Measurements from ENCODE around the gene CD22. TPM values are rescaled to one million over a fixed set of nuclear protein-coding genes. Genes with fewer than 3 reads are reported as not detected.

The CD22 gene
- total RNA-seq, 2 experiments from 2014 or later: 0.21 TPM; not detected in 1

- Mint-ChIP-seq H3K36me3 (ENCODE audit: low read depth) (peaks cover 2% of the 10 kb centered on the region), H3K9me3 (peaks cover 7% of the 10 kb centered on the region), H3K4me3 (no peak overlapping the region), H3K27me3 (peaks cover 28% of the 10 kb centered on the region), H3K27ac (no peak overlapping the region), H3K4me1 (no peaks in the 10 kb centered on the region)
- no peak for DNase-seq
- ChIA-PET CTCF (no interaction called here), POLR2A (no interaction called here)
Measured at GRCh38 chr19:35381318-35381717, 52.3 kb downstream of the CD22 start.

DNA sequence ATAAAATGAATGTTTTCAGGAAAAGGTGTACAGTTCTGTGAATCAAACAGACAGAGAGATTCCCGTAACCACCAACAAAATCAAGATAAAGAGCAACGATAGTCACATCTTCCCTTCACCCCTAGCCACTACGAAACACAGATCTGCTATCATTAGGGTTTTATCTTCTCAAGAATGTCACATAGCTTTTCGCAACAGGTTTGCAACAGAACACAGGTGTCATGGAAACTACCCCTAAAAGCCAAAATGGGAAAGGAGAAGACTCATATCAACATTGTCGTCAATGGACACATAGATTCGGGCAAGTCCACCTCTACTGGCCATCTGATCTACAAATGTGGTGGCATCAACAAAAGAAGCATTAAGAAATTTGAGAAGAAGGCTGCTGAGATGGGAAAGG lies 52.9 kb downstream of the CD22 start:
- peaks cover 5% of the 10 kb centered on the region for H3K36me3 Mint-ChIP-seq (ENCODE audit: low read depth)
- no peak overlapping the region for H3K4me3 Mint-ChIP-seq
- peaks cover 12% of the 10 kb centered on the region for H3K9me3 Mint-ChIP-seq
- CTCF ChIA-PET: no interaction called here
- no peaks in the 10 kb centered on the region for H3K4me1 Mint-ChIP-seq
- H3K27ac Mint-ChIP-seq: no peak overlapping the region
- DNase-seq: no peak
- H3K27me3 Mint-ChIP-seq: peaks cover 27% of the 10 kb centered on the region
- POLR2A ChIA-PET: no interaction called here

GRCh38 chr19:35383536-35383935 lies 54.5 kb downstream of the CD22 start:
- POLR2A ChIA-PET: no interaction called here
- CTCF ChIA-PET: interaction anchor here (0.5 kb wide), 1 partner anchor 64 kb away, joined by 4 read pairs; no protein-coding TSS in a partner anchor

DNA sequence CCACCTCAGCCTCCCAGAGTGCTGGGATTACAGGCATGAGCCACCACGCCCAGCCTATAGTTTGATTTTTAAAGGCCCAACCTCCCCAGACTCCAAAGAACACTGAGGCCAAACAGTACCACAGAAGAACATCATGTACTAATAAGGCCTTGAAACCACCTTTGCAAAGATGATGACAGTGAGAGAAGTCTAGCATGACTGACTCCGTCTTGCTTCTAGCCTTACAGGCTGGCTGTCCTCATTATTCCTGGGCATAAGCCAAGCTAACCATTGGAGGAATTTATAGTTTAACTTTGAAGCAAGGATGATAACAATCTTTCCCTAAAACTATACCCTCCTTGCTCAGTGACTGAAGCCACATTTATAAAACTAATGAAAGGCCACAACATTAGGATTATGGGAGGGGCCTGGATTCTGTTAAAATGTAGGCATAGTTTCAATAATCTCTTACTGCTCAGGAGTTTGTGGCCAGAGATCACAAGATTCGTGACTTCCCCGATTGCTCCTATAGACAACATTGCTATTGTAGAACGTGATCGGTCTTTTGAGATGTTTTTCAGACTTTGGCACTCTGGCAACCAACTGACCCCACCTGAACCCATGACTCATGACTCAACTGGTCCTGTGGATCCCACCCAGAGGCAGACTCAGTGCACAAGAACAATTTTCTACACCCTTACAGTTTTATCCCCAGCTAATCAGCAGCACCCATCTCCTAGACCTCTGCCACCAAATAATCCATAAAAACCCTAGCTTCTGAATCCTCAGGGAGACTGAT lies 59.5 kb downstream of the CD22 start:
- Mint-ChIP-seq H3K9me3 (peaks cover 12% of the 10 kb centered on the region), H3K27me3 (peaks cover 2% of the 10 kb centered on the region), H3K27ac (no peak overlapping the region), H3K36me3 (ENCODE audit: low read depth) (peaks cover 5% of the 10 kb centered on the region), H3K4me1 (no peaks in the 10 kb centered on the region), H3K4me3 (no peak overlapping the region)
- CTCF ChIA-PET: interaction anchor here (0.6 kb wide), 1 partner anchor 98 kb away, joined by 3 read pairs; no protein-coding TSS in a partner anchor
- no peak for DNase-seq
- POLR2A ChIA-PET: interaction anchor here (0.8 kb wide), 1 partner anchor 55 kb away, joined by 5 read pairs; no protein-coding TSS in a partner anchor

More at GRCh38 chr19:35383536-35383935, 54.5 kb downstream of the CD22 start:
- DNase-seq: no peak
- peaks cover 18% of the 10 kb centered on the region for H3K27me3 Mint-ChIP-seq
- H3K27ac Mint-ChIP-seq: no peak overlapping the region
- peaks cover 14% of the 10 kb centered on the region for H3K9me3 Mint-ChIP-seq
- H3K4me3 Mint-ChIP-seq: no peak overlapping the region
- H3K4me1 Mint-ChIP-seq: no peaks in the 10 kb centered on the region
- peaks cover 5% of the 10 kb centered on the region for H3K36me3 Mint-ChIP-seq (ENCODE audit: low read depth)

DNA sequence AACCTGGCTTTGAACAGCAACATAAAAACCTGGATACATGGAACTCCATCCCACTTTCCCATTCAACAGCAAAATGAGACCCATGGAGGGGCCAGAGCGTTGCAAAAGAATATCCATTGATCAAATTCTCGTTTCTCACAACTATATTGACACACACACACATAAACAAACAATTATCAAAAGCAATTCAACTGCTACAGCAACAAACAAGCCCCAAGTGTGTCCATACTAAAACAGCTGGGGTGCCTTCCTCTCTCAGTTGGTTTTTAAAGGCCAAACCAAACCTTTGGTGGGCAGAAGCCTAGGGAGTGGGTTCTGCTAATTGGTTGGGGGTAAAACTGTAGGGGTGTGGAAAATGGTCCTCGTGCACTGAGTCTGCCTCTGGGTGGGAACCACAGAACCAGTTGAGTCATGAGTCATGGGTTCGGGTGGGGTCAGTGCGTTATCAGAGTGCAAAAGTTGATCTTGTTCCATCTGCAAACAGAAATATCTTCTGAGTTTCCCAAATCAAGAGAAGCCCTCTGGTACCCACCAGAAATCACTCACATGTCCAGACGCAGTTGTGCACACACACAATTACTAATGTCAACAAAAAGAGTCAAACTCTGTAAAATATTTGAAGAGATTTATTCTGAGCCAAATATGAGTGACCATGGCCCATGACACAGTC lies 60.3 kb downstream of the CD22 start:
- peaks cover 2% of the 10 kb centered on the region for H3K27me3 Mint-ChIP-seq
- peaks cover 5% of the 10 kb centered on the region for H3K36me3 Mint-ChIP-seq (ENCODE audit: low read depth)
- ChIA-PET CTCF (no interaction called here), POLR2A (no interaction called here)
- H3K4me1 Mint-ChIP-seq: no peaks in the 10 kb centered on the region
- H3K4me3 Mint-ChIP-seq: no peak overlapping the region
- DNase-seq: no peak
- H3K9me3 Mint-ChIP-seq: peaks cover 9% of the 10 kb centered on the region
- H3K27ac Mint-ChIP-seq: no peak overlapping the region

DNA sequence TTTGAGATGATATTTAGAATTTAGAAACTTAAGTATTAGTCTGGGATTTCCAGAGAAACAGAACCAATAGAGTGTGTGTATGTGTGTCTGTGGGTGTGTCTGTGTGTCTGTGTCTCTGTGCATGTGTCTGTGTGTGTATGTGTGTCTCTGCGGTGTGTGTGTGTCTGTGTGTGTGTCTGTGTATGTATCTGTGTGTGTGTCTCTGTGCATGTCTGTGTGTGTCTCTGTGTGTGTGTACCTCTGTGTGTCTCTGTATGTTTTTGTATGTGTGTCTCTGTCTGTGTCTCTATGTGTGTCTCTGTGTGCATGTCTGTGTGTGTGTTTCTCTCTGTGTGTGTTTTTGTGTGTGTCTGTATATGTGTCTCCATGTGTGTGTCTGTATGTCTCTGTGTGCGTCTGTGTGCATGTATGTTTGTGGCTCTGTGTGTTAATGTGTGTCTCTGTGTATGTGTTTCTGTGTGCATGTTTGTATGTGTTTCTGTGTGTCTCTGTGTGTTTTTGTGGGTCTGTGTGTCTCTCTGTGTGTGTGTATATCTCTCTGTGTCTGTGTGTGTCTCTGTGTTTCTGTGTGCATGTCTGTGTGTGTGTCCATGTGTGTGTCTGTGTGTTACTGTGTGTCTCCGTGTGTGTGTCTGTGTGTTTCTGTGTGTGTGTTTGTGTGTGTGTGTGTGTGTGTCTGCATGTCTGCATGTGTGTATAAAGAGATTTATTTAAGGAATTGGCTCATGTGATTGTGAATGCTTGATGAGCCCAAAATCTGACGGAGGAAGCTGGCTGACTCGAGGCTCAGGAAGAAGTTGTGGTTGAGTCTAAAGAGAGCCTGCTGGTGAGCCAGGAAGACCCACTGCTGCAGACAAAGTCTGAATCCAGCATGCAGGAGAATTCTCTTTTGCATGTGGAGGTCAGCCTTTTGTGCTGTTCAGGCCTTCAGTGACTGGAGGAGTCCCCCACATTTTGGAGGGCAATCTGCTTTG lies 64.0 kb downstream of the CD22 start:
- POLR2A ChIA-PET: no interaction called here
- no peaks in the 10 kb centered on the region for H3K27me3 Mint-ChIP-seq

DNA sequence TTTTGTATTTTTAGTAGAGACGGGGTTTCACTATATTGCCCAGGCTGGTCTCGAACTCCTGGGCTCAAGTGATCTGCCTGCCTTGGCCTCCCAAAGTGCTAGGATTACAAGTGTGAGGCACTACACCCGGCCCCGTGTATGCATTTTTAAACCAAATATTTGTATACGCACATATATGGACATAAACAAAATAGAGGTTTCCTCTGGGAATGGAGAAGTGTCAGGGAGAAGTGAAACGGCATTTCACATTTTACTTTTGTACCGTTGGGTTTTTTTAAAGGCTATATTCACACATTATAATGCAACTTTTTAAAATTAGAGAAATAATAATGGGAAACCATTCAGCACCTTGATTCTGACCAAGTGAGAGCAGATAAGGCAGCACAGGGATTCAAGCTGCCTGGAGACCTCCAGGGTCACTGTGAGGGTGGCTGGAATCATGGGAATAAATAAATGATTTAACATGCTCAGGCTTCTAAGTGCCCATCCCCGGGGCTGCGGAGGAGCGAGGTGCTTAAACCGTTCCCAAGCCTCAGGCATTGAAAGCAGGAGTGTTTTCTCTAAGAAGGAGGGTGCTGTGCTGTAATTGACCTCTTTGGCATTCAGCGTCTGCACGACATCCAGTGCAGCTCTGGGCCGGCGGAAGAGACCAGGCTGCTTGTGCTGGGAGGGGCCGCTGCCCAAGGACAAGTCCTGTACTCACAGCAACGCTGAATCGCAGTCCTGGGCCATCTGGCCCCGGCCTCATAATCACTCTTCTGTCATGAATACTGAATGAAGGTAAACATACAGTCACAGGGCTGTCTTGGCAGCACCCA lies 66.6 kb downstream of the CD22 start:
- ChIA-PET POLR2A (no interaction called here), CTCF (no interaction called here)

More for the DNA sequence above, 64.0 kb downstream of the CD22 start:
- H3K4me1 Mint-ChIP-seq: no peaks in the 10 kb centered on the region
- CTCF ChIA-PET: no interaction called here
- no peaks in the 10 kb centered on the region for H3K9me3 Mint-ChIP-seq
- no peak for DNase-seq
- H3K4me3 Mint-ChIP-seq: no peak overlapping the region
- H3K36me3 Mint-ChIP-seq (ENCODE audit: low read depth): no peaks in the 10 kb centered on the region
- no peak overlapping the region for H3K27ac Mint-ChIP-seq

DNA sequence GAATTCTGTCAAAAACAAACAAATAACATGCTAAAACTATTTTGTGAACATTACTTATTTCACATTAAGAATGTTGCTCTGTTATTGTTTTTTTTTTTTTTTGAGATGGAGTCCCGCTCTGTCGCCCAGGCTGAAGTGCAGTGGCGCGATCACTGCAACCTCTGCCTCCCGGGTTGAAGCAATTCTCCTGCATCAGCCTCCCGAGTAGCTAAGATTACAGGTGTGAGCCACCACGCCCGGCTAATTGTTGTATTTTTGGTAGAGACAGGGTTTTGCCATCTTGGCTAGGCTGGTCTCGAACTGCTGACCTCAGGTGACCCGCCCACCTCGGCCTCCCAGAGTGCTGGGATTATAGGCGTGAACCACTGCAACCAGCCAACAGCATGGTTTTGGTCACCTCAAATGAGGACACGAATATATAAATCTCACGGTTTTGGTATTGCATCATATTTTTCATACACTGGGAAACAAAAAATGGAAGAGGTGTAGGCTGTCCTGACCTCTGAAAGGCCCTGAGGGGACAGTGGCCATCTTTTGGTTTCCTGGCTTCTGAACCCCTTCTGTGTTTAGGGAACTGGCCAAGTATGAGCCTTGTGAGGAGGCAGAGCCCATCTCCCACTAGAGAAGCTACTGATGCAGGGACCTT lies 67.4 kb downstream of the CD22 start:
- no peak for DNase-seq
- Mint-ChIP-seq H3K36me3 (ENCODE audit: low read depth) (no peaks in the 10 kb centered on the region), H3K4me3 (no peak overlapping the region), H3K4me1 (no peaks in the 10 kb centered on the region), H3K27me3 (no peaks in the 10 kb centered on the region), H3K9me3 (no peaks in the 10 kb centered on the region), H3K27ac (no peak overlapping the region)
- ChIA-PET POLR2A (no interaction called here), CTCF (no interaction called here)

More for the DNA sequence above, 66.6 kb downstream of the CD22 start:
- Mint-ChIP-seq H3K27ac (no peak overlapping the region), H3K27me3 (no peaks in the 10 kb centered on the region), H3K4me3 (no peak overlapping the region), H3K9me3 (no peaks in the 10 kb centered on the region), H3K4me1 (no peaks in the 10 kb centered on the region), H3K36me3 (ENCODE audit: low read depth) (no peaks in the 10 kb centered on the region)
- no peak for DNase-seq

Small RNAs within 50 kb of the gene (microRNA-seq; reads per million reads assigned to microRNA genes)
- gene MIR5196 (ENCODE audit: borderline microRNAs expressed, borderline replicate concordance): not detected

Other genes with a start within 250 kb of the CD22 start
- not detected for gene FXYD3, start 213.4 kb upstream of the CD22 start, total RNA-seq
- gene LGI4, start 194.1 kb upstream of the CD22 start, total RNA-seq: under 1 TPM; 0.37 to 0.40 TPM
- 1 to 10 TPM; 1.0 to 1.8 TPM for gene FXYD1, start 190.4 kb upstream of the CD22 start, total RNA-seq
- 1 to 10 TPM; 4.5 to 5.0 TPM for gene FXYD7, start 185.9 kb upstream of the CD22 start, total RNA-seq
- gene FXYD5, start 174.5 kb upstream of the CD22 start, total RNA-seq: 100 to 1,000 TPM; 455 to 524 TPM
- not detected for gene FAM187B, start 100.4 kb upstream of the CD22 start, total RNA-seq
- 1 to 10 TPM; 3.5 to 3.6 TPM for gene LSR, start 80.2 kb upstream of the CD22 start, total RNA-seq
- gene USF2, start 60.2 kb upstream of the CD22 start, total RNA-seq: 100 to 1,000 TPM; 150 to 162 TPM
- gene HAMP, start 46.7 kb upstream of the CD22 start, total RNA-seq: 1 to 10 TPM in 1 of 2 experiments, under 1 TPM in 1; 0.92 to 1.2 TPM
- gene MAG, start 37.0 kb upstream of the CD22 start, total RNA-seq: not detected
- gene FFAR1, start 18.7 kb downstream of the CD22 start, total RNA-seq: not detected
- gene FFAR3, start 29.3 kb downstream of the CD22 start, total RNA-seq: not detected
- not detected for gene GPR42, start 41.9 kb downstream of the CD22 start, total RNA-seq
- gene FFAR2, start 119.1 kb downstream of the CD22 start, total RNA-seq: not detected
- not detected for gene KRTDAP, start 161.3 kb downstream of the CD22 start, total RNA-seq
- not detected for gene DMKN, start 184.5 kb downstream of the CD22 start, total RNA-seq
- gene SBSN, start 199.1 kb downstream of the CD22 start, total RNA-seq: not detected
- gene GAPDHS, start 204.3 kb downstream of the CD22 start, total RNA-seq: not detected
- gene TMEM147, start 216.4 kb downstream of the CD22 start, total RNA-seq: 10 to 100 TPM; 42.5 to 43.8 TPM
- not detected for gene ATP4A, start 234.5 kb downstream of the CD22 start, total RNA-seq